ENCODE data around the gene SLC38A2. TPM values are rescaled to one million over a fixed set of nuclear protein-coding genes. Genes with fewer than 3 reads are reported as not detected.
"Not testable (repeated sequence)": the region's sequence is repeated elsewhere in the genome, so short reads cannot be mapped to it uniquely, and the experiment has no call there.

The SLC38A2 gene
- total RNA-seq, 1 experiment from 2014 or later = 254 TPM

DNA sequence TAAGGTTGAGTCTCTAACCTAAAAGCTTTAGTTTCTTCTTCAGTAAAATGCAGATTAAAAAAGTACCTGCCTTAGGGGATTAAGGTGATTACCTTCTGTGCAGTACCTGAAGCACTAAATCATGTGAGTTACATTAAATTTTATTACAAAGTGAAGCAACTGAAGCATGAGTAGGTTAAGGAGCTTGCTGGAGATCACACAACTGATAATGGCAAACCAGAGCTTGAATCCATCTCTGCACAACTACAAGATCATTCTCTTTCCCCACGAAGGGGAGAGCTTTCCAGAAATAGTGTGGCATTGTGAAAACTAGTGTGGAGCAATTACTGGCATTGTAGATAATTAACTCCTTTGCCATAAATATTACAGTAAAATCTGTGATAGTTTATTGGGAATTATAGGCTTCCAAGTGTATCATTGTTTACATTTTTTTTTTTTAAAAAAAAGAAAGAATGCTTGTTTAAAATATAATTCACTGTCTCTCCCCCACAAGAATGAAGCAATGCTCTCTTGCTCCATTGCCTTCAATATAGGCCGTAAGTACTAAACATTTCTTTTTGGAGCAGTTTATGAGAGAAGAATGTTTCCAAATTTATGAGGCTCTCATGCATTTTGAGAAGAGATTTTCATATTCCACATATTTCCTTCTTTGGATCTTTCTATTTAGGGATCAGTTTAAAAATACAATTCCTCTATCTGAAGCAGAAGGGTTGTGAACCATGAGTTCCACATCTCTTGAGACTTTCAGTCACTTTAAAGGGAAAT lies 20.5 kb downstream of the SLC38A2 start:
- DNase-seq (ENCODE audit: low spot score) = no peak
- in situ Hi-C loops (cut with HindIII; ENCODE audit: low sequenced_read_pairs) = no loop called here

DNA sequence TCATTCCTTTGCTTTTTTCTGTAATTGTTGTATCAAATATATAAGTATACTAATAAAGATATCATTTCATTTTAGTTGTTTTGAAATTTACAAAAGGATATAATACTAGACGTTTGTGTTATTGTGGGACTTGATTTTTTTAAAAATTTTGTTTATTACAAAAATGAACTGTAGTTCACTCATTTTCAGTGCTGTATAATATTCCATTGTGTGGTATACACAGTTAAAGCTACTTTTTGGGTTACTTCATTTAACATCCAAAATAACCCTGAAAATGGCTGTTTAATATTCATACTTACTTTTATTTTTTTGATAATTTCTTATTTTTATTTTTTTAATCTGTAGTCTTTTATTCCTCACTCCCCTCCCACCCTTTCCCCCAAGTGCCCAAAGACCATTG lies 21.4 kb downstream of the SLC38A2 start:
- in situ Hi-C loops (cut with HindIII; ENCODE audit: low sequenced_read_pairs) = no loop called here
- no peak for DNase-seq (ENCODE audit: low spot score)

DNA sequence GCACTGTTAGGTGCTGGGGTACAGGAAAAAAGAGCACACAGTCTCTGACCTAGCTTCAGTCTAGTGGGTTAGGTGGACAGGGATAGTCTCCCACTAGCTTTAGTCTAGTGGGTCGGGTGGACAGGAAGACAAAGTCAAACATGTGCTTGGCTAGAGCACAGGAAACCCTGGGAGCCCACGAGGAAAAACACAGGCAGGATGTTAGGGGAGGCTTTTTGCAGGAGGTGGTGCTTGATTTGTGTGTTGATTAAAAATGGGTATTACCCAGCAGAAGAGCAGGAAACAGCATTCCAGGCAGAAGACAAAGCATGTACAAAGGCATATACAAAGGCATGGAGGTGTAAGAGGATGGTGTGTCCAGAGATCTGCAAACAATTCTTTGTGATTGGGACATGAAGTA lies 23.3 kb downstream of the SLC38A2 start:
- in situ Hi-C loops (cut with HindIII; ENCODE audit: low sequenced_read_pairs) = no loop called here

DNA sequence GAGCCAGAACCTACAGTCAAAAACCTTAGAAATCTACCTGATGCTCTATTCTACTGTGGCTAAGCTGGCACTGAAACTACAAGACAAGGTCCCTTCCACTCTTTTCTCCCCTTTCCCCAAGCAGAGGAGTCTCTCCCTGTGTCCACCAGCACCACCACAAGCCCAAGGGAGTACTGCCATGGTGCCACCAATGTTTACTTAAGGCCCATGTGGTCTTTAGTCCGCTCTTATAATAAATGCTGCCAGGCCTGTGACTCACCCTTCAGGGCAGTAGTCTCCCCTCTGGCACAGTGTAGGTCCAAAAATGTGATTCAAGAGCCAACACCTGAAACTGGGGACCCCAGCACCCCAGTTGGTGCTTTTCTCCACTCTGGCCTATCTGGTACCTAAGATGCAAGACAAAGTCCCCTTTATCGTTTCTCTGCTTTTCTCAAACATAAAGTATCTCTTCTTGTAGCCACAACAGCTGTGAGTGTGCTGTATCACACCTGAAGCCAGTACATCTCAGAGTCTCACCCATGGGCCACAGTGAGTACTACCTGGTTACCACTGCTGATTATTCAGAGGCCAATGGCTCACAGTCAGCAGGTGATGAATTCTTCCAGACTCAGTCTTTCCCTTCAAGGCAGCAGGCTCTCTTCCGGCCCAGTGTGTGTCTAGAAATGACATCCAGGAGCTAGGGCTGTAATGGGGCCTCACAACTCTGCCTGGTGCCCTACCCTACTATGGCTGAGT lies 29.3 kb downstream of the SLC38A2 start:
- in situ Hi-C loops (cut with HindIII; ENCODE audit: low sequenced_read_pairs) = no loop called here
- no peak for DNase-seq (ENCODE audit: low spot score)

More for the DNA sequence above, 23.3 kb downstream of the SLC38A2 start:
- DNase-seq (ENCODE audit: low spot score) = no peak

DNA sequence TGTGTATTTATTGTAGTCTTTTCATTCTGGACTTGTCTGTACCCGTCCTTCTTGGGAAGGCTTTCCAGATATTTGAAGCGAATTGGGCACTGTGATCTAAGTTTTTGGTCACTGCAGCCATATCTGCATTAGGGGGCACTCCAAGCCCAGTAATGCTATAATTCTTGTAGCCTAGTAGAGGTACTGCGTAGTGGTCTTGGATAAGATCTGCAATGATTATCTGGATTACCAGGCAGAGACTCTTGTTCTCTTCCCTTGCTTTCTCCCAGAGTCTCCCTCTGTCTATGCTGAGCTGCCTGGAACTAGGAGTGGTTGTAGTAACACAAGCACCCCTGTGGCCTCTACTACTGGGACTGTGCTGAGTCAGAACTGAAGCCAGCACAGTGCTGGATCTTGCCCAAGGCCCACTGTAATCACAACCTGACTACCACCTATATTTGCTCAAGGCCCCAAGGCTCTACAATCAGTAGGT lies 30.0 kb downstream of the SLC38A2 start:
- in situ Hi-C loops (cut with HindIII; ENCODE audit: low sequenced_read_pairs) = no loop called here
- DNase-seq (ENCODE audit: low spot score) = no peak

DNA sequence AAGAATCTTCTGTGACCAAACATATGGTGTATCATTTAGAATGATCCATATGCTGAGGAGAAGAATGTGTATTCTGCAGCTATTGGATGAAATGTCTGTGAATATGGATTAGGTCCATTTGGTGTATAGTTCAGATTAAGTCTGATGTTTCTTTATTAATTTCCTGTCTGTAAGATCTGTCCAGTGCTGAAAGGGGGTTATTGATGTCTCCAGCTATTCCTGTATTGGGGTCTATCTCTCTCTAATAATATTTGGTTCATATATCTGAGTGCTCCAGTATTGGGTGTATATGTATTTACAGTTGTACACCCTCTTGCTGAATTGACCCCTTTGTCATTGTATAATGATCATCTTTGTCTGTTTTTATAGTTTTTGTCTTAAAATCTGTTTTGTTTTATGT lies 33.5 kb downstream of the SLC38A2 start:
- in situ Hi-C loops (cut with HindIII; ENCODE audit: low sequenced_read_pairs) = no loop called here
- no peak for DNase-seq (ENCODE audit: low spot score)

DNA sequence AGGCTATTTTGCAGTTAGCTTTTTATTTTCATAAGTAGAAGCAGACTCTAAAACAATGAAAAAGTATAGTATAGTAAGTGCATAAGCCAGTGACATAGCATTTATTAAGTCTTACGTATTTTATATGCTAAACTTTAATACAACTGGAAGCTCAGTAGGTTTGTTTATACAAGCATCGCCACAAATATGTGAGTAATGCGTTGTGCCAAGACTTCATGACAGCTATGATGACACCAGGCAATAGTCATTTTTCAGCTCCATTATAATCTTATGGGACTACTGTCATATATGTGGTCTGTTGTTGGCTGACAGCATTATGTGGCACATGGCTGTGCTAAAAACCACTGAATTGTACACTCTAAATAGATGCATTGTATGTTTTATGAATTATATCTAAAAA lies 40.3 kb downstream of the SLC38A2 start:
- in situ Hi-C loops (cut with HindIII; ENCODE audit: low sequenced_read_pairs) = no loop called here
- DNase-seq (ENCODE audit: low spot score) = no peak

DNA sequence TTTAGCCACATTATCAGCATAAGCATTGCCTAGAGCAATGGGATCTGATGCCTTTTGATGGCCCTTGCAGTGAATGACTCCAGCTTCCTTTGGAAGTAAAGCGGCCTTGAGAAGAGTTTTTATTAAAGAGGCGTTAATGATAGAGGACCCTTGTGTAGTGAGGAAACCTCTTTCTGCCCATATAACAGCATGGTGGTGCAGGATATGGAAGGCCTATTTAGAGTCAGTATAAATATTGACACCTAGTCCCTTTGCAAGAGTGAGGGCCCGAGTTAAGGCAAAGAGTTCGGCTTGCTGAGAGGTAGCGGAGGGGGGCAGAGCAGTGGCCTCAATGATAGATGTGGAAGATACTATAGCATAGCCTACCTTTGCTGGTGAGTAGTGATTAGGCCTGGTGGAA lies 47.5 kb downstream of the SLC38A2 start:
- in situ Hi-C loops (cut with HindIII; ENCODE audit: low sequenced_read_pairs); DNase-seq (ENCODE audit: low spot score): not testable (repeated sequence)

DNA sequence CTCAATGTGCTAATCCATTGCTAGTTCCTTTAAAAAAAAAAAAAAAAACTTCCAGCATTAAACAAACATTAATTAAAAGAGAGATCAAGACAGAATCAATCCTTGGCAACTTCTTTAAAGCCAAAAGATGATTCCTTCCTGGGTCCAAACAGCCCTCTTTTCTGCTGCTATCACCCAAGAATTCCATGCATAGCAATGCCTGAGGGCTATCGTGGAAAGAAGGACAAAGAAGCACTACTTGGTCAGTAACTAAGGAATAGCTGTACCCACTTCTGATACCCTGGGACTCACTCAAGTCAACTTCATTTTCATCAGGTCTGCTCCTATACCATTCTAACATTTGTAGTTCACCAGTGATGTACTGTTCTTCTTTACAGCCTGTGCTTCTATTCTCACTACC lies 51.8 kb downstream of the SLC38A2 start:
- no peak for DNase-seq (ENCODE audit: low spot score)
- in situ Hi-C loops (cut with HindIII; ENCODE audit: low sequenced_read_pairs) = no loop called here

DNA sequence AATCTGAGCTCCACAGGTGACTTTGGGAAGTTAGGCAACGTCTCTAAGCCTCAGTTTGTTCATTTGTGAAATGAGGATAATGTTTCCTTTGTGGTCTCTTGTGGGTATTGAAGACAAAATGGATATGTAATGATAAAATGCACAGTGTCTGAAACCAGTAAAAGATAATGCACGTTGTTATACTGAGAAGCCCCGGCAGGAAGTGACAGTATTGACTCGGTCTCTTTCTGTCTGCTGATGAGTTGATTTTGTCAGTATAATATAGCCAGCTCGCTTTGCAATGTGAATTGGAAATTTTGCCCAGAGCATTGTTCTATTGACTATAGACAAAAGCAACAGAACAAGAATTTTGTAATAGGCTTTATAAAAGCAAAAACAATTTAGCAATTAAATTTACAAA lies 54.5 kb downstream of the SLC38A2 start:
- in situ Hi-C loops (cut with HindIII; ENCODE audit: low sequenced_read_pairs) = no loop called here
- DNase-seq (ENCODE audit: low spot score) = no peak

Other genes starting within 250 kb of the SLC38A2 start
- gene SLC38A1, start 103.7 kb downstream of the SLC38A2 start, total RNA-seq (2014; rRNA removed; shearing (Covaris generic)) = 45.7 and 61.6 TPM in 2 replicates

All from G401 (cell line).